Small intestine (tissue), 7 donors: ENCODE results near the gene ATAD2B. TPM values are rescaled to one million over a fixed set of nuclear protein-coding genes. Genes with fewer than 3 reads are reported as not detected.

ENCODE experiments used
- DNase-seq, 2 donors: peaks; one replicate each; pipeline versions ENCODE4 v3.0.0 to v3.0.0-alpha.2; 2013
- FAIRE-seq: peaks from 2 replicates; lab custom pipeline; 2012; peaks lifted over from hg19 to GRCh38; lab: Jason Lieb, UNC
- H3K27ac ChIP-seq, 3 donors: one replicate each; pipeline ENCODE4 v1.5.1; 2013; ENCODE audit warnings: low read length in 2 of 3, mild to moderate bottlenecking in 2 of 3, control low read depth in 1 of 3, inconsistent platforms in 1 of 3, low read depth in 1 of 3, moderate library complexity in 1 of 3
- H3K27me3 ChIP-seq, 3 donors: one replicate each; pipeline ENCODE4 v1.6.1; 2013; ENCODE audit warnings: low read length in 3 of 3, inconsistent platforms in 1 of 3; ENCODE audit not compliant: control insufficient read depth in 3 of 3, insufficient read depth in 3 of 3
- H3K36me3 ChIP-seq, 3 donors: one replicate each; pipeline ENCODE4 v1.6.1; 2013; ENCODE audit warnings: low read length in 3 of 3, inconsistent platforms in 1 of 3, low read depth in 1 of 3, mild to moderate bottlenecking in 1 of 3, moderate library complexity in 1 of 3; ENCODE audit not compliant: control insufficient read depth in 3 of 3, insufficient read depth in 2 of 3
- H3K4me1 ChIP-seq, 3 donors: one replicate each; pipeline ENCODE4 v1.6.1; 2013; ENCODE audit warnings: low read length in 2 of 3, inconsistent platforms in 1 of 3, low read depth in 1 of 3, mild to moderate bottlenecking in 1 of 3, moderate library complexity in 1 of 3; ENCODE audit not compliant: control insufficient read depth in 3 of 3, insufficient read depth in 2 of 3
- H3K4me3 ChIP-seq, 3 donors: one replicate each; pipeline ENCODE4 v1.5.1; 2013; ENCODE audit warnings: low read length in 3 of 3, control low read depth in 1 of 3, inconsistent platforms in 1 of 3, low read depth in 1 of 3, mild to moderate bottlenecking in 1 of 3, moderate library complexity in 1 of 3
- H3K9me3 ChIP-seq, 2 donors: one replicate each; pipeline ENCODE4 v1.6.1; 2013; ENCODE audit warnings: low read depth in 1 of 2, low read length in 1 of 2; ENCODE audit not compliant: control insufficient read depth in 2 of 2, insufficient read depth in 1 of 2
- WGBS, 3 donors: extraction: QIAGEN DNeasy Blood & Tissue Kit; methylation state at CpG; one replicate each; pipeline ENCODE4 v1.1.7; 2013; 5-methylcytosine and 5-hydroxymethylcytosine counted together
- polyA plus RNA-seq, 4 donors: library from polyadenylated mRNA; stranded (reverse) in 3 of 4; unstranded in 1 of 4; fragments of 200-250 nt in 3 of 4; fragments of 120-200 nt in 1 of 4; gene quantifications; one replicate each; pipeline versions ENCODE4 v1.2.1 to v1.2.3, GENCODE V29; 2013
- donor health status: healthy with polysubstance abuse.
- donor health status: control.
- donor health status: control.
- donor health status: Bipolar disorder and iron deficiency.
- donor health status: healthy.

ATAD2B gene
- polyA plus RNA-seq, 4 donors, result 4.0 to 12.3 (median 6.9) TPM

- WGBS, 3 donors, result 76 to 90% (median 86%) methylated on average over 17 of the region's 17 CpGs
- Histone ChIP-seq H3K27ac (peak overlapping the region in 1 of 3 donors; percentile 8), H3K9me3 (peaks cover 0 to 9% of the 10 kb centered on the region in 2 donors), H3K4me3 (no peak overlapping the region), H3K27me3 (no peaks in the 10 kb centered on the region), H3K4me1 (no peaks in the 10 kb centered on the region), H3K36me3 (peaks cover 0 to 55% (median 0%) of the 10 kb centered on the region in 3 donors)
- FAIRE-seq, result no peak
- DNase-seq, result peak in 1 of 2 donors; percentile 11
Measured at GRCh38 chr2:23698721-23699579, 228.0 kb downstream of the ATAD2B start.

Other genes starting within 250 kb of the ATAD2B start
- 10 to 100 TPM in 3 of 4 donors, 1 to 10 TPM in 1; 8.7 to 20.0 (median 13.8) TPM for gene UBXN2A, start 13.3 kb upstream of the ATAD2B start, polyA plus RNA-seq
- under 1 TPM in 2 of 4 donors, not detected in 2; 0.07 to 0.13 TPM for gene MFSD2B, start 83.0 kb upstream of the ATAD2B start, polyA plus RNA-seq
- 1 to 10 TPM; 1.4 to 6.1 (median 2.2) TPM for gene WDCP, start 120.3 kb upstream of the ATAD2B start, polyA plus RNA-seq
- 100 to 1,000 TPM in 1 of 4 donors, 10 to 100 TPM in 2, 1 to 10 TPM in 1; 4.8 to 106 (median 49.2) TPM for gene FKBP1B, start 122.6 kb upstream of the ATAD2B start, polyA plus RNA-seq
- 100 to 1,000 TPM; 114 to 260 (median 210) TPM for gene SF3B6, start 149.2 kb upstream of the ATAD2B start, polyA plus RNA-seq
- 100 to 1,000 TPM in 2 of 4 donors, 10 to 100 TPM in 2; 32.2 to 420 (median 184) TPM for gene TP53I3, start 157.7 kb upstream of the ATAD2B start, polyA plus RNA-seq
- gene PFN4, start 196.2 kb upstream of the ATAD2B start, polyA plus RNA-seq, result under 1 TPM in 2 of 4 donors, not detected in 2; 0.27 to 0.66 TPM
- gene FAM228B, start 196.3 kb upstream of the ATAD2B start, polyA plus RNA-seq, result 1 to 10 TPM; 2.9 to 8.4 (median 3.9) TPM
- gene FAM228A, start 247.9 kb upstream of the ATAD2B start, polyA plus RNA-seq, result under 1 TPM in 3 of 4 donors, not detected in 1; 0.16 to 0.54 (median 0.34) TPM